Mammary epithelial cell (primary cell): ENCODE measurements around the gene NHERF2.

Experiments used
- CTCF ChIP-seq, 2 donors: IDR thresholded peaks in 1 of 2; conservative IDR thresholded peaks in 1 of 2; 2 replicates each; pipeline ENCODE4 v1.5.1; 2011 to 2012; ENCODE audit warnings: inconsistent platforms in 2 of 2, low read length in 2 of 2, mild to moderate bottlenecking in 2 of 2, control low read depth in 1 of 2, low read depth in 1 of 2; ENCODE audit not compliant: insufficient read depth in 1 of 2; ENCODE audit errors: extremely low read depth in 1 of 2
- EZH2 ChIP-seq: IDR thresholded peaks from 2 replicates; pipeline ENCODE4 v1.6.1; 2012; ENCODE audit warnings: low read length, inconsistent platforms, borderline replicate concordance

- no peak for TF ChIP-seq CTCF (conservative IDR thresholded peaks at IDR 0.05 in 1 of 2, IDR thresholded peaks at IDR 0.05 in 1 of 2; ENCODE audit: extremely low read depth in 1 of 2, insufficient read depth in 1 of 2, low read depth in 1 of 2, low read length in 2 of 2)
- no peak for TF ChIP-seq EZH2
Observed at GRCh38 chr16:2053897-2054296, 27.2 kb downstream of the NHERF2 start.
